KBM-7 (cell line): ENCODE results near the gene NOS3.
"Not testable (repeated sequence)": the region's sequence is repeated elsewhere in the genome, so short reads cannot be mapped to it uniquely, and the experiment has no call there.

Source experiments
- DNase-seq: peaks from one replicate; pipeline ENCODE4 v3.0.0-alpha.2; 2015
- in situ Hi-C: fragments of 300-500 bp; cut with MboI; formaldehyde crosslinking; loops from 2 replicates; pipeline ENCODE4 v1.14.3; 2020; ENCODE audit warnings: low sequenced_read_pairs, low pct_unique_long_range_greater_than_20kb, mixed read lengths

Gene NOS3

GRCh38 chr7:151025924-151026671 lies 35.3 kb downstream of the NOS3 start:
- in situ Hi-C loops = no loop called here
- no peak for DNase-seq

- in situ Hi-C loops, DNase-seq: not testable (repeated sequence)
Measured at GRCh38 chr7:151026771-151027727, 36.2 kb downstream of the NOS3 start.

DNA sequence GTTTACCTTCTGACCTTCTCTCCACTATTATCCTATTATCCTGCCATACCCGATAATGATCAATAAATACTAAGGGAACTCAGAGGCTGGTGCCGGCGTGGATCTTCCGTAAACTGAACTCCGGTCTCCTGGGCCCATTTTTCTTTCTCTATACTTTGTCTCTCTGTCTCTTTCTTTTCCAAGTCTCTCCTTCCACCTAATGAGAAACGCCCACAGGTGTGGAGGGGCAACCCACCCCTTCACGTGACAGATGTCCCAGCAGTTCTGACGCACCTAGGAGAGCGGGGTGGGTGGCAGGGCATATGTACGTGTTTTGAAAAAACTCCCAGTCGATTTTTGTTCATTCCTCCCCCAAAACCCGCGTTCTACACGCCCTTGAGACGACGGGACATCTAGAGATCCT lies 36.9 kb downstream of the NOS3 start:
- DNase-seq, in situ Hi-C loops: not testable (repeated sequence)

GRCh38 chr7:151028131-151028947 lies 37.5 kb downstream of the NOS3 start, which contains the start of gene ABCB8:
ABCB8 (plus strand) TSS chr7:151028450; CDS start chr7:151028516, 66 bp downstream.
- in situ Hi-C loops = no loop called here
- peak; percentile 100 for DNase-seq

DNA sequence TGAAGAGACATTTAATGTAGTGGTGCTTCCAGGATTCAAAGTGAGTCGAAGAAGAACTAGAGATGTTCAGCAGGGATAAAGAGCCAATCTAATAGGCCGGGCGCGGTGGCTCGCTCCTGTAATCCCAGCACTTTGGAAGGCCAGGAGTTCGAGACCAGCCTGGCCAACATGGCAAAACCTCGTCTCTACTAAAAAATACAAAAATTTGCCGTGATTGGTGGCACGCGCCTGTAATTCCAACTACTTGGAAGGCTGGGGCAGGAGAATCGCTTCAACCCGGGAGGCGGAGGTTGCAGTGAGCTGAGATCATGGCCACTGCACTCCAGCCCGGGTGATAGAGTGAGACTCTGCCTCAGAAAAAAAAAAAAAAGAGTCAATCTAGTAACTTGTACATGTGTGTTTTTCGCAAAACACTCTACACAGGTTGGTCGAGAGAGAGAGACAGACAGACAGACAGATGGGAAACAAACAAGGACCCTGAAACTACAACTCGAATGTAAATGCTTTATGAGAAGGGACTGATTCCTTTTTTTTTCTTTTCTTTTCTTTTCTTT lies 38.2 kb downstream of the NOS3 start:
- no peak for DNase-seq
- in situ Hi-C loops = no loop called here

- in situ Hi-C loops = no loop called here
- no peak for DNase-seq
Measured at GRCh38 chr7:151031011-151031410, 40.2 kb downstream of the NOS3 start.

- in situ Hi-C loops = no loop called here
Measured at GRCh38 chr7:151032936-151033863, 42.4 kb downstream of the NOS3 start.

DNA sequence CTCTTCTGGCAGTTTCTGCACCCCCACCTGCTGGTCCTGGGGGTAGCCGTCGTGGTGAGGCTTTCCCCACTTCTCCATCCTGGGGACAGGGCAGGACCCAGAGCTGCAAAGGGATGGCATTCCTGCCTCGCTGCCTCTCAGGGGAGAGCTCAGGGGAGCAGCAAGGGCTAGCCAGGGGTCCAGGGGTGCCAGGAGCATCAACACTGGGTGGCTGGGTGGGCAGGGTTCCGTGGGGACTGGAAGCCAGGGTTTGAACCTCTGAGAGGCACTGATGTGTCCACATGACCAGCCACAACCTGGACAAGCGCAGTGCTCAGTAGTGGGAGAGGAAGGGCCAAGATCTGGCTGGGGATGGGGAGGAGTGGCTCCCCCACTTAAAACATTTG lies 43.0 kb downstream of the NOS3 start:
- DNase-seq = no peak
- in situ Hi-C loops = no loop called here

More at GRCh38 chr7:151032936-151033863, 42.4 kb downstream of the NOS3 start:
- DNase-seq = no peak

DNA sequence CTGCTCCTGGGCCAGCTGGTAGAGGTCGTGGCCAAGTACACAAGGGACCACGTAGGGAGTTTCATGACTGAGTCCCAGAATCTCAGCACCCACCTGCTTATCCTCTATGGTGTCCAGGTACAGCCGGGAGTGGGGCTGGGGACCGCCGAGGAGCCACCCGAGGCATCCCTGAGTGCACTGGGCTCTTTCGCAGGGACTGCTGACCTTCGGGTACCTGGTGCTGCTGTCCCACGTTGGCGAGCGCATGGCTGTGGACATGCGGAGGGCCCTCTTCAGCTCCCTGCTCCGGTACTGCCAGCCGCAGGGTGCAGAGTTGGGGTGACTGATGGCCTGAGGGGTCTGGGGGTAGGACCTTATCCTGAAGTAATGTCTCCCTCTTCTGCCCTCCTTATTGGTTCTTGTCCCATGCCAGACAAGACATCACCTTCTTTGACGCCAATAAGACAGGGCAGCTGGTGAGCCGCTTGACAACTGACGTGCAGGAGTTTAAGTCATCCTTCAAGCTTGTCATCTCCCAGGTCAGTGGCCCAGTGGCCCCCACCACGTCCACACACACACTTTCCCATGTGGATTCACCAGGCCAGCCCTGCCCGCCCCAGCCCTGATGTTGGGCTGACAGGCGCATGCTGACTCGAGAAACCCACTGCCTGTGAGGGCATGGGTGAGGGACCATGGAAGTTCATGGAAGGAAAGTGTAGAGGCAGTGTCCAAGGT lies 43.7 kb downstream of the NOS3 start:
- in situ Hi-C loops = no loop called here
- DNase-seq = no peak

- in situ Hi-C loops = no loop called here
Measured at GRCh38 chr7:151035026-151035717, 44.4 kb downstream of the NOS3 start.

GRCh38 chr7:151035902-151036301 lies 45.1 kb downstream of the NOS3 start:
- no peak for DNase-seq
- in situ Hi-C loops = no loop called here

More at GRCh38 chr7:151035026-151035717, 44.4 kb downstream of the NOS3 start:
- DNase-seq = no peak

DNA sequence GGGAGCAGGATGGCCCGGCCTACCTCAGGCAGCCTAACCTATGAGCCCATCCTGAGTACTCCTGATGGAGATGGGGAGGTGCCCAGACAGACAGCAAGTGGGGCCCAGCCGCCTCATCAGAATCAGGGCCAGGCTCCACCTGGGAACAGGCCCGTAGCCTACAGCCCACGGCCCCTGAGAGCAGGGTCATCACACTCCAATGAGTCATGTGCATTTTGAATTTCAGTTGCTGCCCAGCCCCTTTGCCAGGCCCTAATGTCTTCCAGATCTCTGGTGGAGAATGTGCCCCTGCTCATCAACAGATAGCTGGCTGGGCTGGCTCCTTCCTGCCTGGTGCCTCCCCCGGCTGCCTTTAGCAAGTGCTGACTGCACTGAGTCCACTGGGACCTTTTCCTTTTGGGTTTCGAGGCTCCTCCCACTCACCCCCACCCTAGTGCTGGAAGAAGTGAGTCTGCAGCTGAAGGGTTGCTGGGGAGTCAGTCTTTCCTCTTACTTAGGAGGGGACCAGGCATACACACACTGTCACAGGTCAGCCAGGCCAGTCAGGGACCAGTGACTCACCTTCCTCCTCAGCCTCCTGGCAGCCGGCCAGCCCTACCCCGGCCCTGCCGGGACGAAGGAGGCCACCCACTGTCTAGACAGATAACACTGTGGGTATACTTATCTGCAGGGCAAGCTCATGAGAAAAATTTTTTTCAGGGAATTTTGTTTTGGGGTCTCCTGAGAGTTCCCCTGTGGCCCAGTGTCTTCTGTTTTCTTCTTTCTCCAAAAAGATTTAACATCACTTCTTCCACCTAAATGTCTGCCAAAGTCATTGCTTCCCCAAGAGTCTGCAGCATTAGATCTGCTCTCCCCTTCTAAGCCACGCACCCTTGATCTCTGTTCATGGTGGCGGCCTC lies 48.4 kb downstream of the NOS3 start:
- in situ Hi-C loops = no loop called here

DNA sequence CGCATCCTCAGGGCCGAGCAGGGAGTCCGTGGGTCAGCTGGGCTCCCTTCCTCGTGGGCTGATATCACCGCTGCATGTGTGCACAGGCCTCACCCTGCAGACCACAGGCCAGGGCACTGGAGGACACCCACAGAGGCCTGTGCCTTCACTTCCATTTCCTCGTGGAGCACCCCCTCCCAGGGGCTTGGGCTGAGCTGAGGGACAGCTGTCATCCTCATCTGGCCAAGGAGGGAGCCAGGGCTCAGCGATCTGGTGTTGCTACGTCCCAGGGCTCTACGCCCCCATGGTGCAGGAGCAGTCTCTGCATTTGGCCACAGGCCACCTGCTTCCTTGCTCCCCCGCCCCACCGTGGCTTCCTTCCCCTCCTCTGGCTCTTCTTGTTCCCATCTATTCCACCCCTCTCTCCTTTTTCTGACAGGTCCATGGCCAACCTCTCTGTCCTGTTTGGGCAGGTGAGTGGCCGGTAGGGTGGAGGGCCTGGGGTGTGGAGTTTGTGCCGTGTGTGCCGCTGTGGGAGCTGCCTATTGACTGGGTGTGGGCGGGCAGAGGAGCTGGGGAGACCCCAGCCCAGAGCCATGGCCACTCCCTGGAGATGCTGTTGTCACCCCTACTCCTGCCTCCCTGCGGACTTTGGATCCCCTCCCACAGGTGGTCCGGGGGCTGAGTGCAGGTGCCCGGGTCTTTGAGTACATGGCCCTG lies 49.2 kb downstream of the NOS3 start:
- in situ Hi-C loops = no loop called here
- no peak for DNase-seq

More for the DNA sequence above, 48.4 kb downstream of the NOS3 start:
- peak; percentile 75 for DNase-seq

GRCh38 chr7:151040616-151041375 lies 50.0 kb downstream of the NOS3 start:
- no peak for DNase-seq

GRCh38 chr7:151043449-151043848 lies 52.6 kb downstream of the NOS3 start:
- DNase-seq, in situ Hi-C loops: not testable (repeated sequence)

More at GRCh38 chr7:151040616-151041375, 50.0 kb downstream of the NOS3 start:
- in situ Hi-C loops = no loop called here
